ENCODE data around the gene ANKRD44.

The ANKRD44 gene

GRCh38 chr2:197339496-197340220 is 29.1 kb upstream of the ANKRD44 start:
- no peak for TF ChIP-seq CTCF (IDR thresholded peaks at IDR 0.05; ENCODE audit: low read depth, low read length)
- no peak overlapping the region for H3K4me3 ChIP-seq (ENCODE audit: low read depth, low read length)
- in situ Hi-C loops (cut with HindIII; ENCODE audit: low sequenced_read_pairs) = no loop called here
- no peak for DNase-seq (ENCODE audit: low read depth, low spot score)

- in situ Hi-C loops (cut with HindIII; ENCODE audit: low sequenced_read_pairs) = no loop called here
- no peak for DNase-seq (ENCODE audit: low read depth, low spot score)
- no peak for TF ChIP-seq CTCF (IDR thresholded peaks at IDR 0.05; ENCODE audit: low read depth, low read length)
- H3K4me3 ChIP-seq (ENCODE audit: low read depth, low read length) = no peak overlapping the region
Observed at GRCh38 chr2:197339016-197339415, 28.4 kb upstream of the ANKRD44 start.

- no peak for DNase-seq (ENCODE audit: low read depth, low spot score)
- no peak for TF ChIP-seq CTCF (IDR thresholded peaks at IDR 0.05; ENCODE audit: low read depth, low read length)
- in situ Hi-C loops (cut with HindIII; ENCODE audit: low sequenced_read_pairs) = no loop called here
- H3K4me3 ChIP-seq (ENCODE audit: low read depth, low read length) = no peak overlapping the region
Observed at GRCh38 chr2:197332641-197333040, 22.1 kb upstream of the ANKRD44 start.

- in situ Hi-C loops (cut with HindIII; ENCODE audit: low sequenced_read_pairs) = no loop called here
- TF ChIP-seq CTCF (IDR thresholded peaks at IDR 0.05; ENCODE audit: low read depth, low read length) = no peak
Observed at GRCh38 chr2:197328461-197328860, 17.9 kb upstream of the ANKRD44 start.

GRCh38 chr2:197327472-197328098 is 17.0 kb upstream of the ANKRD44 start:
- in situ Hi-C loops (cut with HindIII; ENCODE audit: low sequenced_read_pairs) = no loop called here
- DNase-seq (ENCODE audit: low read depth, low spot score) = no peak
- H3K4me3 ChIP-seq (ENCODE audit: low read depth, low read length) = no peak overlapping the region
- TF ChIP-seq CTCF (IDR thresholded peaks at IDR 0.05; ENCODE audit: low read depth, low read length) = no peak

More at GRCh38 chr2:197328461-197328860, 17.9 kb upstream of the ANKRD44 start:
- H3K4me3 ChIP-seq (ENCODE audit: low read depth, low read length) = no peak overlapping the region
- DNase-seq (ENCODE audit: low read depth, low spot score) = no peak

- in situ Hi-C loops (cut with HindIII; ENCODE audit: low sequenced_read_pairs) = no loop called here
- no peak for TF ChIP-seq CTCF (IDR thresholded peaks at IDR 0.05; ENCODE audit: low read depth, low read length)
- no peak overlapping the region for H3K4me3 ChIP-seq (ENCODE audit: low read depth, low read length)
- DNase-seq (ENCODE audit: low read depth, low spot score) = no peak
Observed at GRCh38 chr2:197327073-197327471, 16.5 kb upstream of the ANKRD44 start.
